CD4-positive, alpha-beta T cell treated with Interleukin-6 at 100 ng/mL for 8 hours (primary cell): ENCODE results near the gene RTN4IP1.

ENCODE experiments used
- DNase-seq: peaks from one replicate; pipeline ENCODE4 v3.0.0-alpha.2; 2020; ENCODE audit warnings: mixed read lengths, low spot score

Gene RTN4IP1

GRCh38 chr6:106629103-106629858, at the start of gene RTN4IP1, which contains the start of gene QRSL1:
RTN4IP1 (minus strand) TSS chr6:106629498; CDS start chr6:106629021, 477 bp downstream.
QRSL1 (plus strand) TSS chr6:106629578; CDS start chr6:106629682, 104 bp downstream.
- DNase-seq, result peak; percentile 88

- DNase-seq, result no peak
Observed at GRCh38 chr6:106677282-106677681, 48.0 kb upstream of the RTN4IP1 start.

GRCh38 chr6:106674541-106675229, 45.4 kb upstream of the RTN4IP1 start:
- DNase-seq, result no peak

- DNase-seq, result no peak
Observed at GRCh38 chr6:106671651-106672050, 42.4 kb upstream of the RTN4IP1 start.

GRCh38 chr6:106670236-106670635, 40.9 kb upstream of the RTN4IP1 start:
- no peak for DNase-seq

GRCh38 chr6:106667022-106667402, 37.7 kb upstream of the RTN4IP1 start:
- DNase-seq, result no peak

- DNase-seq, result no peak
Observed at GRCh38 chr6:106666282-106667021, 37.2 kb upstream of the RTN4IP1 start.

GRCh38 chr6:106662458-106662857, 33.2 kb upstream of the RTN4IP1 start:
- no peak for DNase-seq

- no peak for DNase-seq
Observed at GRCh38 chr6:106659859-106660258, 30.6 kb upstream of the RTN4IP1 start.

- DNase-seq, result no peak
Observed at GRCh38 chr6:106658469-106658868, 29.2 kb upstream of the RTN4IP1 start.

- no peak for DNase-seq
Observed at GRCh38 chr6:106648651-106649308, 19.5 kb upstream of the RTN4IP1 start.

- no peak for DNase-seq
Observed at GRCh38 chr6:106643061-106643460, 13.8 kb upstream of the RTN4IP1 start.

- no peak for DNase-seq
Observed at GRCh38 chr6:106642476-106642875, 13.2 kb upstream of the RTN4IP1 start.

- DNase-seq, result no peak
Observed at GRCh38 chr6:106639812-106640211, 10.5 kb upstream of the RTN4IP1 start.

GRCh38 chr6:106637717-106638341, 8.5 kb upstream of the RTN4IP1 start:
- no peak for DNase-seq

- no peak for DNase-seq
Observed at GRCh38 chr6:106637051-106637716, 7.9 kb upstream of the RTN4IP1 start.

- no peak for DNase-seq
Observed at GRCh38 chr6:106634565-106634964, 5.3 kb upstream of the RTN4IP1 start.

GRCh38 chr6:106631346-106631745, 2.0 kb upstream of the RTN4IP1 start:
- no peak for DNase-seq

- DNase-seq, result no peak
Observed at GRCh38 chr6:106630366-106630765, 1.1 kb upstream of the RTN4IP1 start.

GRCh38 chr6:106629859-106630163, 513 bp upstream of the RTN4IP1 start:
- DNase-seq, result no peak

- DNase-seq, result no peak
Observed at GRCh38 chr6:106628658-106629102, 618 bp downstream of the RTN4IP1 start.
